ENCODE results near the gene ENTREP1. TPM values are rescaled to one million over a fixed set of nuclear protein-coding genes. Genes with fewer than 3 reads are reported as not detected.

Gene ENTREP1
- total and polyA plus RNA-seq, 2 experiments from 2014 or later: 5.7 to 10.0 TPM

DNA sequence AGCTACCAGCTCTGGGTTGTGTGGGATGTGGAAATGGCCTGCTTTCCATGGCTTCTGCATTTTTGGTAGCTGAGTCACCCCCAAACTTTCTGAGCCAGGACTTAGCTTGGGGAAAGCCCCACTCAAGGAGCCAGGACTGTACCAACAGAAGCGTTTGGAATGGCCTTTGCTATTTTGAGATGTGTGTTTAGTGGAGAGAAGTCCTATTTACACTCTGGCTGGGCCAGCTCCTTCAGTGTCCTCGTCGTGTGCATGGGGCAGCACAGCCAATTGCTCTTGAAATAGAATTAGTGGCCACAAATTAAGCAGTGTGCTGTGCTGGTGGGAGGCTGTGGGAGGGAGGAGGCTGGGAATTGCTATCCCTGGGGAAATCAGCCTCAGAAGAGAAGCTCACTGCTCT lies 51.6 kb downstream of the ENTREP1 start (continued):
- TF ChIP-seq, protein P1, sequence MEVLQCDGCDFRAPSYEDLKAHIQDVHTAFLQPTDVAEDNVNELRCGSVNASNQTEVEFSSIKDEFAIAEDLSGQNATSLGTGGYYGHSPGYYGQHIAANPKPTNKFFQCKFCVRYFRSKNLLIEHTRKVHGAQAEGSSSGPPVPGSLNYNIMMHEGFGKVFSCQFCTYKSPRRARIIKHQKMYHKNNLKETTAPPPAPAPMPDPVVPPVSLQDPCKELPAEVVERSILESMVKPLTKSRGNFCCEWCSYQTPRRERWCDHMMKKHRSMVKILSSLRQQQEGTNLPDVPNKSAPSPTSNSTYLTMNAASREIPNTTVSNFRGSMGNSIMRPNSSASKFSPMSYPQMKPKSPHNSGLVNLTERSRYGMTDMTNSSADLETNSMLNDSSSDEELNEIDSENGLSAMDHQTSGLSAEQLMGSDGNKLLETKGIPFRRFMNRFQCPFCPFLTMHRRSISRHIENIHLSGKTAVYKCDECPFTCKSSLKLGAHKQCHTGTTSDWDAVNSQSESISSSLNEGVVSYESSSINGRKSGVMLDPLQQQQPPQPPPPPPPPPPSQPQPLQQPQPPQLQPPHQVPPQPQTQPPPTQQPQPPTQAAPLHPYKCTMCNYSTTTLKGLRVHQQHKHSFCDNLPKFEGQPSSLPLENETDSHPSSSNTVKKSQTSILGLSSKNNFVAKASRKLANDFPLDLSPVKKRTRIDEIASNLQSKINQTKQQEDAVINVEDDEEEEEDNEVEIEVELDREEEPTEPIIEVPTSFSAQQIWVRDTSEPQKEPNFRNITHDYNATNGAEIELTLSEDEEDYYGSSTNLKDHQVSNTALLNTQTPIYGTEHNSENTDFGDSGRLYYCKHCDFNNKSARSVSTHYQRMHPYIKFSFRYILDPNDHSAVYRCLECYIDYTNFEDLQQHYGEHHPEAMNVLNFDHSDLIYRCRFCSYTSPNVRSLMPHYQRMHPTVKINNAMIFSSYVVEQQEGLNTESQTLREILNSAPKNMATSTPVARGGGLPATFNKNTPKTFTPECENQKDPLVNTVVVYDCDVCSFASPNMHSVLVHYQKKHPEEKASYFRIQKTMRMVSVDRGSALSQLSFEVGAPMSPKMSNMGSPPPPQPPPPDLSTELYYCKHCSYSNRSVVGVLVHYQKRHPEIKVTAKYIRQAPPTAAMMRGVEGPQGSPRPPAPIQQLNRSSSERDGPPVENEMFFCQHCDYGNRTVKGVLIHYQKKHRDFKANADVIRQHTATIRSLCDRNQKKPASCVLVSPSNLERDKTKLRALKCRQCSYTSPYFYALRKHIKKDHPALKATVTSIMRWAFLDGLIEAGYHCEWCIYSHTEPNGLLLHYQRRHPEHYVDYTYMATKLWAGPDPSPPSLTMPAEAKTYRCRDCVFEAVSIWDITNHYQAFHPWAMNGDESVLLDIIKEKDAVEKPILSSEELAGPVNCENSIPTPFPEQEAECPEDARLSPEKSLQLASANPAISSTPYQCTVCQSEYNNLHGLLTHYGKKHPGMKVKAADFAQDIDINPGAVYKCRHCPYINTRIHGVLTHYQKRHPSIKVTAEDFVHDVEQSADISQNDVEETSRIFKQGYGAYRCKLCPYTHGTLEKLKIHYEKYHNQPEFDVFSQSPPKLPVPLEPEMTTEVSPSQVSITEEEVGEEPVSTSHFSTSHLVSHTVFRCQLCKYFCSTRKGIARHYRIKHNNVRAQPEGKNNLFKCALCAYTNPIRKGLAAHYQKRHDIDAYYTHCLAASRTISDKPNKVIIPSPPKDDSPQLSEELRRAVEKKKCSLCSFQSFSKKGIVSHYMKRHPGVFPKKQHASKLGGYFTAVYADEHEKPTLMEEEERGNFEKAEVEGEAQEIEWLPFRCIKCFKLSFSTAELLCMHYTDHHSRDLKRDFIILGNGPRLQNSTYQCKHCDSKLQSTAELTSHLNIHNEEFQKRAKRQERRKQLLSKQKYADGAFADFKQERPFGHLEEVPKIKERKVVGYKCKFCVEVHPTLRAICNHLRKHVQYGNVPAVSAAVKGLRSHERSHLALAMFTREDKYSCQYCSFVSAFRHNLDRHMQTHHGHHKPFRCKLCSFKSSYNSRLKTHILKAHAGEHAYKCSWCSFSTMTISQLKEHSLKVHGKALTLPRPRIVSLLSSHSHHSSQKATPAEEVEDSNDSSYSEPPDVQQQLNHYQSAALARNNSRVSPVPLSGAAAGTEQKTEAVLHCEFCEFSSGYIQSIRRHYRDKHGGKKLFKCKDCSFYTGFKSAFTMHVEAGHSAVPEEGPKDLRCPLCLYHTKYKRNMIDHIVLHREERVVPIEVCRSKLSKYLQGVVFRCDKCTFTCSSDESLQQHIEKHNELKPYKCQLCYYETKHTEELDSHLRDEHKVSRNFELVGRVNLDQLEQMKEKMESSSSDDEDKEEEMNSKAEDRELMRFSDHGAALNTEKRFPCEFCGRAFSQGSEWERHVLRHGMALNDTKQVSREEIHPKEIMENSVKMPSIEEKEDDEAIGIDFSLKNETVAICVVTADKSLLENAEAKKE (CRISPR knock-in tag; IDR thresholded peaks at IDR 0.05): no peak
- TF ChIP-seq STAT1 (IDR thresholded peaks at IDR 0.05; ENCODE audit: unreplicated experiment): no peak

DNA sequence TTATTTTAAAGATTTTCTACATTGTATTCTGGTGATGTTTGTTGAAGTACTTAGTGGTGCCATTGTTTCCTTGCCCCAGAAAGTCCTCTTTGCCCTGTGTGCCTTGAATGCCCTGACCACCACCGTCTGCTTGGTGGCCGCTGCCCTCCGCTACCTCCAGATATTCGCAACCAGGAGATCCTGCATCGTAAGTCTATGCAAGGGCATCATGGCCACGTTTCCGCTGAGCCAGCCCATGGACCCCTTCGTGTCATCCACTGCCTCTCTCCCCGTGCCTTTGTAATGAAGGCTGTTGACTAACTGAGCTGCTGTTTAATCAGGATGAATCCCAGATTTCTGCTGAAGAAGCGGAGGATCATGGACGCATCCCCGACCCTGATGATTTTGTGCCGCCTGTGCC lies 52.3 kb downstream of the ENTREP1 start:
- H2AFZ ChIP-seq: no peak overlapping the region
- H4K20me1 ChIP-seq (replicated peaks; ENCODE audit: insufficient read depth): no peaks in the 10 kb centered on the region
- H3K27me3 ChIP-seq (ENCODE audit: insufficient read depth): no peaks in the 10 kb centered on the region
- no peak overlapping the region for H3K4me3 ChIP-seq
- peaks cover 7% of the 10 kb centered on the region for H3K27me3 Mint-ChIP-seq (ENCODE audit: insufficient read depth, low read depth, poor library complexity)
- 0 out of 2 replicates have a peak, but pooled peaks cover 4% of the 10 kb centered on the region for H3K36me3 ChIP-seq (ENCODE audit: insufficient read depth)
- H3K4me1 ChIP-seq (ENCODE audit: insufficient read depth): peaks cover 10% of the 10 kb centered on the region; the same call in 1 of the 2 replicates
- H3K4me2 ChIP-seq: no peak overlapping the region
- no peaks in the 10 kb centered on the region; the same call in 1 of the 3 replicates for H3K36me3 Mint-ChIP-seq (ENCODE audit: low read depth)
- ATAC-seq: no peak
- no peak overlapping the region for H3K27ac Mint-ChIP-seq
- H3K79me2 ChIP-seq (replicated peaks; ENCODE audit: insufficient read depth): no peaks in the 10 kb centered on the region
- H3K4me3 Mint-ChIP-seq: no peak overlapping the region
- H3K27ac ChIP-seq (ENCODE audit: low read depth): peak overlapping the region; percentile 43; the same call in 1 of the 2 replicates
- peaks cover 15% of the 10 kb centered on the region for H3K4me1 Mint-ChIP-seq
- no peaks in the 10 kb centered on the region for H3K9me3 Mint-ChIP-seq
- H3K9me2 ChIP-seq (ENCODE audit: insufficient read depth): peaks cover 3% of the 10 kb centered on the region; the same call in 1 of the 2 replicates
- no peaks in the 10 kb centered on the region for H3F3A ChIP-seq (replicated peaks; ENCODE audit: low read depth)
- no peak for DNase-seq (ENCODE audit: low spot score)
- TF ChIP-seq CREB1 (CRISPR knock-in tag; IDR thresholded peaks at IDR 0.05; ENCODE audit: low read depth) (no peak), POLR2AphosphoS5 (IDR thresholded peaks at IDR 0.05; ENCODE audit: low read depth) (no peak), ETS1 (IDR thresholded peaks at IDR 0.05) (no peak), ZNF331 (CRISPR knock-in tag; IDR thresholded peaks at IDR 0.05; ENCODE audit: low read depth) (no peak), CTCF (conservative IDR thresholded peaks at IDR 0.05; ENCODE audit: low read depth in 2 of 2) (no peak), NANOG (IDR thresholded peaks at IDR 0.05; ENCODE audit: borderline replicate concordance) (no peak), EZH2 (IDR thresholded peaks at IDR 0.05; ENCODE audit: low read depth, unreplicated experiment) (no peak)

Measured in GM23338 (cell line).